GM12873 (cell line): ENCODE measurements around the gene AXIN2.

Experiments used
- TF ChIP-seq, protein P1 (sequence below): IDR thresholded peaks from 2 replicates; pipeline ENCODE4 v1.5.1; 2012; ENCODE audit warnings: low read depth, mild to moderate bottlenecking, moderate library complexity, low read length, control low read depth; ENCODE audit not compliant: insufficient read depth; ENCODE audit errors: missing control alignments

The AXIN2 gene

DNA sequence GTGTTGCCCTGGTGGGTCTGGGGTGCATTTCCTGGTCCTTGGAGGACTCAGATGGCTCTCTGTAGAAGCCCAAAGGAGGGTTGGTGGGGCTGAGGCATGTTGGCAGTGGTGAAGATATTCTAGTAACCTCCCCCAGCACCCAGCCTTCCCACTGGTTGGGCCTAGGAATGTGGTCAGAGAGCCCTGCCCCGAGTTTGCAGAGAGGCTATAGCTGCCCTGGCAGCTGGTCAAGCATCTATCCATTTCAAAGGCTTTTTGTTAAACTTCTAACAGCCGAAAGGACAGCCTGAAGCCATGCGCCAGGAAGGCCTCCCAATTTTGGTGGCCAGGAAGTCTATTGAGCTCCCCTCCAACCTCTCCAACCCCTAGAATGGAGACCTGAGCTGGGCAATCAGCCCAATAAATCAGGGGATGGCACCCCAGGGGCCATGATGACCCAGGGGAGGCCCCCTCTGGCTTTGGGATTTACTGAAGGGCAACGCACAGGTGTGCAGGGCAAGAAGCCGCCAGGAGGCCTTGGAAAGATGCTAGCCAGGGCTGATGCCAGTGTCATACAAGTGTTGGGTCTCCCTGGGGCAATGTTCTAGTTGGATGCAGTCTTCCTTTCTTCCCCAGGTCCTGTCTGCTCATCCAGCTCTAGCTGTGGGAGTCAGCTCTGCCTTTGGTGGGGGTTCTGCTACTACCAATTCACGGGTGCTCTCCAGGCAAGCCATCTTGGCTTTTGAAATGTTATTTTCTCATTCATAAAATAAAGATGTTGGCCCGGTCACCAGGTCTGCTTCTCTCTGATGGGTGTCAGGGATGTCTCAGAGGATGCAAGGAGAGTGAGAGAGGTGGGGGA lies 30.9 kb upstream of the AXIN2 start:
- TF ChIP-seq, protein P1, sequence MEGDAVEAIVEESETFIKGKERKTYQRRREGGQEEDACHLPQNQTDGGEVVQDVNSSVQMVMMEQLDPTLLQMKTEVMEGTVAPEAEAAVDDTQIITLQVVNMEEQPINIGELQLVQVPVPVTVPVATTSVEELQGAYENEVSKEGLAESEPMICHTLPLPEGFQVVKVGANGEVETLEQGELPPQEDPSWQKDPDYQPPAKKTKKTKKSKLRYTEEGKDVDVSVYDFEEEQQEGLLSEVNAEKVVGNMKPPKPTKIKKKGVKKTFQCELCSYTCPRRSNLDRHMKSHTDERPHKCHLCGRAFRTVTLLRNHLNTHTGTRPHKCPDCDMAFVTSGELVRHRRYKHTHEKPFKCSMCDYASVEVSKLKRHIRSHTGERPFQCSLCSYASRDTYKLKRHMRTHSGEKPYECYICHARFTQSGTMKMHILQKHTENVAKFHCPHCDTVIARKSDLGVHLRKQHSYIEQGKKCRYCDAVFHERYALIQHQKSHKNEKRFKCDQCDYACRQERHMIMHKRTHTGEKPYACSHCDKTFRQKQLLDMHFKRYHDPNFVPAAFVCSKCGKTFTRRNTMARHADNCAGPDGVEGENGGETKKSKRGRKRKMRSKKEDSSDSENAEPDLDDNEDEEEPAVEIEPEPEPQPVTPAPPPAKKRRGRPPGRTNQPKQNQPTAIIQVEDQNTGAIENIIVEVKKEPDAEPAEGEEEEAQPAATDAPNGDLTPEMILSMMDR = no peak

DNA sequence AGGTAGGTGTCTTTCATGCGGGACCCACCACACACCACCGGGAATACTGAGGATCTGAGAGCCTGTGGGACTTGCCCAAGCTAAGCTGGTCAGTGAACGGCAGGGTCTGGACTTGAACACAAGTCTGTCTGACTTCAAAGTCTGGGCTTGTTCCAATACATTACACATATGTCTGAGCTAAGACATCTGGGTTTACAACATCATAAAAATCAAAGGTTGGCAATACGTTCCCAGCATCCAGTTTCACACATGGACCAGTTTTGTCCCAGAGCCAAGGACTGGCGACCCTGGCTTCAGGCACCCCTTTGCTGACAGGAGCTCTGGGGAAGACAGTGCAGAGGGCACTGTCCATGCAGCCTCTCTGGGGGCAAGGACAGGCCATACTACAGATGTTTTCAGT lies 27.9 kb upstream of the AXIN2 start:
- TF ChIP-seq, protein P1 = no peak

DNA sequence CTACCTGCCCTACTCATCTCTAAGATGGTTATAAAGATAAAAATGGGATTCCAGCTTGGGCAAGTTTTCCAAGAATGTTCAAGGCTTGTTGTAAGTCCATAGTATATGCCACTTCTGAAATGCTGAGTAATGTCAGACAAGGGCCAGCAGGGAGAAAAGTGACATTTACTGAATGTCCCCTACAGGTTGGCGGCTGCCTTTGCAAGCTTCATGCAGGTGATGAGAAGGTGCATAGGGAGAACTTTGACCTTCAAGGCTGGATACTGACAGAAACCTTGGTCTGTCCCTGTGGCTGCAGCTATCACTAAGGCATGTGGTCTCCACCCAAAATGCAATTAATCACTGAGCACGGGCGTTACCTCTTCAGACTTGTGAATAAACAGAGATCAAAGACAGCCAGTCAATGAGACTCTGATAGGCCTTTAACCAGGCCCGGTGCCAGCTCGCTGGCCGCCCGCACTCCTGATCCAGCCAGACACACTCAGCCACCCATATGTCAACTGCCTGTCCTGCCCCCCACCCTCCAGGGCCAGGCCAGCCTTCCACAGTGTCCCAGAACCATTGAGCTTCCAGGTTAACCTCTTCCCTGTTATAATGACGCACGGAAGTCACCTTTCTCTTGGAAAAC lies 26.8 kb upstream of the AXIN2 start:
- TF ChIP-seq, protein P1 = peak; percentile 21

DNA sequence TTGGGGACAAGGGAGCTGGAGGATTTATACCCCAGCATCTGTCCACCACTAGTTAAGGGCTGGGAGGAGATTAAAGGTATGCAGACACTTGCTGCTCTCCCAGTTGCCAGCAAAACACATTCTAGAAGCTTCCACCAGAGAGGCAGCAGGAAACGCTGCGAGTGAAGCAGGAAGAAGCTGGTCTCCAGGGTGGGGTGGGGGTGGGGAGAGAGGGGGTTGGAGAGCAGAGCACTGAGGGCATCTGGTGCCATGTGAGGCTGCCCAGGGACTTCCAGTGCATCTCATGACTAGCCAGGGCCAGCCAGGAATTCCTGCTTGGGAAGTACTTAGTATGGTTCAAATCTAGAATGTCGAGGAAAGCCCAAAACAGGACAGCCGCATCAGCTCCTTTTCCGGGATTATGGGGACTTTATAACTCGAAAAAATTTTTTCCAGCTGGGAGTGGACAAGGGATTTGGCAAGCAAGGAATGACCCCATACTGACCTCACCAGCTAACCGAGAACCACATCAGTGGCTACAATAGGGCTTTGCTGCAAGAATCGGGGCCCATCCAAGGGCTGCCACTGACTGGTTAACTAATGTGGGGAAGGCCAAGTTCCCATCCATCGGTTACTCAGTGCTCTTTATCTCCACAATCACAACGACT lies 26.2 kb upstream of the AXIN2 start:
- TF ChIP-seq, protein P1 = no peak

DNA sequence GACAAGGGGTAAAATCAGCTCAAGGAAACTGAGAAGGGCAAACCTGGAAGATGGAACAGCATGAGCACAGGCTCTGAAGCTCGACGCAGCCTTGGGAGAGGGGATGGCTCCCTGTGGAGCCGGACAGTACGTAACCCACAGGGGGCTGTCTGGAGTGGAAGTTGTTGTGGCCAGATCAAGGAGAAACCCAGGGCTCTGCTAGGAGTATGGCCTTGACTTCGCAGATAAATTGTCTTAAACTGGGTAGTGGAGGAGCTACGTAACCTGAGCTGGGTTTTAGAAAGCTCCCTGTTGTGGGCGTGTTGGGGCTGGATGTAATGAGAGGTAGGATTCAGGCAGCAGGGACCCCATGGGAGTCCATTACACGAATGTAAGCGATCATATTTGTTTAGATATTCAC lies 25.5 kb upstream of the AXIN2 start:
- TF ChIP-seq, protein P1 = no peak

DNA sequence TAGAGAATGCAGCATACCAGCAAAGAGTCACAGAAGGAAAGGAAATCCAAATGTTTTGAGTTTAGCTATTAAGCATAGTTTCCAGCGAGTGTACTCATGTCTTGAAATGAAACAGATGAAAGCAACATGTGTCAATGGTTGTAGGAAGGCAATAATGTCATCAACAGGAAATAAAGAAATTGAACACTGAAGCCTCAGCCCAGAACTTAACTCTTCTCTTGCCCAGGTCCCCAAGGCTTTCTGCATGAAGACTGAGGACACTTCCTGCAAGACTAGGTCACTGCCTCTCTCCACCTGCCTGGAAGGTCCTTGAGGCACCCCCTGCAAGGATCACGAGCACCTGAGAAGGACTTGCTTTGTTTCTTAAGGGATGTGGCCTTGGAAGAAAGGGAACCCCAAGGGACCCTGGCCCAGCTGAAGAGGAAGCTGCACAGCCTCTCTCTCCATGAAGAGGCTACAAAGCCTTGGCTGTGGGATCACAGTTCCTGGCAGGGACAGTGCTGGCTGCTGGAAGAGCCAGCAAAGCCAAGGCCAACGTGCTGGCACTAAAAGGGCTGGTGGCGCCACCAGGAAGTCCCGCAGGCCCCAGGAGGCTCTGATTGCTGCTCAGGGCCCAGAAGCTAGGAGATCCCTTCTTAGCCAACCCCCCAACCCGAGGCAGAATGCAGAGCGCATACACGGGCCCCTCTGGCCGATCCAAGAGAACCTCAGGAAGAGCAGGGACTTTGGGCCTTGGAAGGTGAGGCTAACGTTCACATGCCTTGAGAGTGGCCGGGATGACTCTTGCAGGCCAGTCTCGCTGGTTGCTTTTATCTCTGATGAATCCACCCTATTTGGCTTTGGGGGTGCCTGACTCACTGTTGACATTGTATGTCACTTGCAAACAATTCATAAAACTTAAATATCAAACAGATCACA lies 23.4 kb upstream of the AXIN2 start:
- TF ChIP-seq, protein P1 = no peak
